ENCODE measurements around the gene RAD9A.

- TF ChIP-seq POLR2A (IDR thresholded peaks at IDR 0.05; ENCODE audit: low read length), result no peak
- TF ChIP-seq GATA1 (IDR thresholded peaks at IDR 0.05; ENCODE audit: low read depth, low read length), result no peak
Measured at GRCh38 chr11:67356864-67357561, 34.8 kb upstream of the RAD9A start.

Measured in erythroblast (primary cell).